ENCODE results near the gene SAMD4A. TPM values are rescaled to one million over a fixed set of nuclear protein-coding genes. Genes with fewer than 3 reads are reported as not detected.
A peak's percentile ranks its signal among the peaks of the same experiment; 100 is the strongest.

The SAMD4A gene
- total and polyA plus RNA-seq, 2 donors (not counting 1 experiment from before 2014, with no cell fraction given), result 9.3 to 39.8 TPM

DNA sequence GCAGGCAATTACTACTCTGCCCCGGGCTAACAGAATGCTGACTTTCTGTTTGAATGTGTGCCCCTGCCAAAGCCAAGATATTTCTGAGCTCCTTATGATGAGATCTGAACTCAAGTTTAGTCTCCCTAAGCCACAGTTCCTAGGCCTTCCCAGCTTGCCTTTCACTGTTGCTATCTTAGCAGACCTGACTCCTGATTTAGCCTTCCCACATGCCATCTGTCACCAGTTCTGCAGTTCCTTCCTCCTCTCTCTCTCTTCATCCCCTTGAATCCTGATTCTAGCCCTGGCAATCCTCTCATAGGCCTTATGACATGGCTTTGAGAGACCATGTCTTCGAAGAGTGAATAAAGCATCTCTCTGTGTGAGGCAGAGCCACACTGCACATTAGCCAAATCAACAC is 12.5 kb upstream of the SAMD4A start:
- H3K4me2 ChIP-seq (ENCODE audit: extremely low read depth, insufficient read depth, low read length), result no peak overlapping the region
- no peak overlapping the region for H3K27ac ChIP-seq (ENCODE audit: insufficient read depth, low read length)
- H3K4me1 ChIP-seq (ENCODE audit: control insufficient read depth, extremely low read depth, insufficient read depth, low read length), result no peaks in the 10 kb centered on the region
- H2AFZ ChIP-seq (ENCODE audit: low read length), result no peak overlapping the region
- no peak overlapping the region for H3K9ac ChIP-seq (ENCODE audit: insufficient read depth, low read length)
- H3K27me3 ChIP-seq (ENCODE audit: control insufficient read depth, insufficient read depth, low read length), result no peaks in the 10 kb centered on the region
- DNase-seq (ENCODE audit: low read depth in 2 of 2), result no peak
- H3K36me3 ChIP-seq (ENCODE audit: control insufficient read depth, insufficient read depth, low read length), result no peaks in the 10 kb centered on the region
- no peaks in the 10 kb centered on the region for H3K79me2 ChIP-seq (ENCODE audit: control insufficient read depth, insufficient read depth, low read length)
- no peaks in the 10 kb centered on the region for H3K9me3 ChIP-seq (ENCODE audit: control insufficient read depth, insufficient read depth, low read depth, low read length)
- H3K4me3 ChIP-seq (replicated peaks in 1 of 4; ENCODE audit: control extremely low read depth in 1 of 4, insufficient read depth in 1 of 4, low read depth in 3 of 4, low read length in 4 of 4), result no peak overlapping the region
- no peaks in the 10 kb centered on the region for H4K20me1 ChIP-seq (ENCODE audit: control insufficient read depth, extremely low read depth, insufficient read depth, low read length)
- TF ChIP-seq, protein P1, sequence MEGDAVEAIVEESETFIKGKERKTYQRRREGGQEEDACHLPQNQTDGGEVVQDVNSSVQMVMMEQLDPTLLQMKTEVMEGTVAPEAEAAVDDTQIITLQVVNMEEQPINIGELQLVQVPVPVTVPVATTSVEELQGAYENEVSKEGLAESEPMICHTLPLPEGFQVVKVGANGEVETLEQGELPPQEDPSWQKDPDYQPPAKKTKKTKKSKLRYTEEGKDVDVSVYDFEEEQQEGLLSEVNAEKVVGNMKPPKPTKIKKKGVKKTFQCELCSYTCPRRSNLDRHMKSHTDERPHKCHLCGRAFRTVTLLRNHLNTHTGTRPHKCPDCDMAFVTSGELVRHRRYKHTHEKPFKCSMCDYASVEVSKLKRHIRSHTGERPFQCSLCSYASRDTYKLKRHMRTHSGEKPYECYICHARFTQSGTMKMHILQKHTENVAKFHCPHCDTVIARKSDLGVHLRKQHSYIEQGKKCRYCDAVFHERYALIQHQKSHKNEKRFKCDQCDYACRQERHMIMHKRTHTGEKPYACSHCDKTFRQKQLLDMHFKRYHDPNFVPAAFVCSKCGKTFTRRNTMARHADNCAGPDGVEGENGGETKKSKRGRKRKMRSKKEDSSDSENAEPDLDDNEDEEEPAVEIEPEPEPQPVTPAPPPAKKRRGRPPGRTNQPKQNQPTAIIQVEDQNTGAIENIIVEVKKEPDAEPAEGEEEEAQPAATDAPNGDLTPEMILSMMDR (conservative IDR thresholded peaks at IDR 0.05 in 1 of 2, IDR thresholded peaks at IDR 0.05 in 1 of 2; ENCODE audit: low read depth in 1 of 2, low read length in 2 of 2), result no peak
- no peak for TF ChIP-seq EZH2 (IDR thresholded peaks at IDR 0.05; ENCODE audit: low read length, missing control alignments)

DNA sequence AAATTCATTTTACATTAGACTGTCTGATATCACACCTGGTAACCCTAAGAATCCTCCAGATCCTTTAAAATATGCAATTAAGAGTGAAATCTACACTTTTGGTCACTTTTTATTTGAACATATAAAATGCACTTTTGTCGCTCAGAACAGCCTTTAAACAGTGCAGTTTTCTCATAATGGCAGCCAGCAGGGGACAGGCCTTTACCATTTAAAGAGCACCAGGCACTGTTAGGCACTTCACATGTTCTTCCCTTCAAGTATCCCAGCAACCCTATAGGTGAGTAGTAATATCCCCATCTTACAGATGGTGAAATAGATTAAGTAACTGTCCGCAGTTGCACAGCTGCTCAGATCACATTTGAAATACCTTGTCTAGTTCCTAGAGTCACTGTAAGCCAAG is 11.3 kb upstream of the SAMD4A start:
- Histone ChIP-seq H3K9ac (ENCODE audit: insufficient read depth, low read length) (no peak overlapping the region), H3K4me1 (ENCODE audit: control insufficient read depth, extremely low read depth, insufficient read depth, low read length) (no peaks in the 10 kb centered on the region), H3K27me3 (ENCODE audit: control insufficient read depth, insufficient read depth, low read length) (no peaks in the 10 kb centered on the region), H3K4me2 (ENCODE audit: extremely low read depth, insufficient read depth, low read length) (no peak overlapping the region), H3K27ac (ENCODE audit: insufficient read depth, low read length) (no peak overlapping the region), H4K20me1 (ENCODE audit: control insufficient read depth, extremely low read depth, insufficient read depth, low read length) (no peaks in the 10 kb centered on the region), H3K36me3 (ENCODE audit: control insufficient read depth, insufficient read depth, low read length) (no peaks in the 10 kb centered on the region), H3K4me3 (replicated peaks in 1 of 4; ENCODE audit: control extremely low read depth in 1 of 4, insufficient read depth in 1 of 4, low read depth in 3 of 4, low read length in 4 of 4) (no peak overlapping the region), H3K79me2 (ENCODE audit: control insufficient read depth, insufficient read depth, low read length) (no peaks in the 10 kb centered on the region), H3K9me3 (ENCODE audit: control insufficient read depth, insufficient read depth, low read depth, low read length) (no peaks in the 10 kb centered on the region), H2AFZ (ENCODE audit: low read length) (no peak overlapping the region)
- TF ChIP-seq, protein P1 (conservative IDR thresholded peaks at IDR 0.05 in 1 of 2, IDR thresholded peaks at IDR 0.05 in 1 of 2; ENCODE audit: low read depth in 1 of 2, low read length in 2 of 2), result peak; percentile 7 to 22
- no peak for TF ChIP-seq EZH2 (IDR thresholded peaks at IDR 0.05; ENCODE audit: low read length, missing control alignments)
- DNase-seq (ENCODE audit: low read depth in 2 of 2), result no peak

DNA sequence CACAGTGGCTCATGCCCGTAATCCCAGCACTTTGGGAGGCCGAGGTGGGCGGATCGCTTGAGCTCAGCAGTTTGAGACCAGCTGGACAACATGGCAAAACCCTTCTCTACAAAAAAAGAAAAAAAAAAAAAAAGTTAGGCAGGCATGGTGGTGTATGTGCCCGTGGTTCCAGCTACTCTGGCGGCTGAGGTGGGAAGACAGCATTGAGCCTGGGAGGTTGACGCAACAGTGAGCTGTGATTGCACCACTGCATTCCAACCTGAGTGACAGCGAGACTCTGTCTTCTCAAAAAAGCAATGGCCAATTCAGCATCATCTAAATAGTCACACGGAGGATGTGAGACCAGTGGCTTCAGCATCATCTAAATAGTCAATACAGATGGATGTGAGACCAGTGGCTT is 10.4 kb upstream of the SAMD4A start:
- H3K79me2 ChIP-seq (ENCODE audit: control insufficient read depth, insufficient read depth, low read length), result no peaks in the 10 kb centered on the region
- no peak overlapping the region for H3K9ac ChIP-seq (ENCODE audit: insufficient read depth, low read length)
- H3K27ac ChIP-seq (ENCODE audit: insufficient read depth, low read length), result no peak overlapping the region
- no peak overlapping the region for H2AFZ ChIP-seq (ENCODE audit: low read length)
- H3K9me3 ChIP-seq (ENCODE audit: control insufficient read depth, insufficient read depth, low read depth, low read length), result no peaks in the 10 kb centered on the region
- H3K4me2 ChIP-seq (ENCODE audit: extremely low read depth, insufficient read depth, low read length), result no peak overlapping the region
- TF ChIP-seq EZH2 (IDR thresholded peaks at IDR 0.05; ENCODE audit: low read length, missing control alignments), result no peak
- TF ChIP-seq, protein P1 (conservative IDR thresholded peaks at IDR 0.05 in 1 of 2, IDR thresholded peaks at IDR 0.05 in 1 of 2; ENCODE audit: low read depth in 1 of 2, low read length in 2 of 2), result no peak
- no peak overlapping the region for H3K4me3 ChIP-seq (replicated peaks in 1 of 4; ENCODE audit: control extremely low read depth in 1 of 4, insufficient read depth in 1 of 4, low read depth in 3 of 4, low read length in 4 of 4)
- H3K27me3 ChIP-seq (ENCODE audit: control insufficient read depth, insufficient read depth, low read length), result no peaks in the 10 kb centered on the region
- H4K20me1 ChIP-seq (ENCODE audit: control insufficient read depth, extremely low read depth, insufficient read depth, low read length), result no peaks in the 10 kb centered on the region
- no peaks in the 10 kb centered on the region for H3K36me3 ChIP-seq (ENCODE audit: control insufficient read depth, insufficient read depth, low read length)
- no peaks in the 10 kb centered on the region for H3K4me1 ChIP-seq (ENCODE audit: control insufficient read depth, extremely low read depth, insufficient read depth, low read length)
- DNase-seq (ENCODE audit: low read depth in 2 of 2), result no peak

Measured in fibroblast of lung (primary cell).